Activated naive CD4-positive, alpha-beta T cell treated with anti-CD3 and anti-CD28 coated beads for 36 hours (primary cell): ENCODE data around the gene NFE2L2. TPM values are rescaled to one million over a fixed set of nuclear protein-coding genes. Genes with fewer than 3 reads are reported as not detected.
"Not testable (repeated sequence)": the region's sequence is repeated elsewhere in the genome, so short reads cannot be mapped to it uniquely, and the experiment has no call there.

Experiments
- CTCF ChIA-PET: fragments of 350-600 bp; sonication (Branson Sonifier 250); formaldehyde crosslinking; loops from one replicate; lab custom pipeline; 2021; ENCODE audit warnings: antibody characterized with exemption; lab: Charles Lee
- DNase-seq: peaks from one replicate; pipeline ENCODE4 v3.0.0-alpha.2; 2020
- H3K27ac Mint-ChIP-seq: one replicate; pipeline ENCODE4 v1.8.0; 2021; ENCODE audit warnings: mild to moderate bottlenecking, mixed read lengths
- H3K27me3 Mint-ChIP-seq: one replicate; pipeline ENCODE4 v1.8.0; 2021; ENCODE audit warnings: low read depth, mixed read lengths
- H3K36me3 Mint-ChIP-seq: one replicate; pipeline ENCODE4 v1.8.0; 2021; ENCODE audit warnings: low read depth, mixed read lengths
- H3K4me1 Mint-ChIP-seq: one replicate; pipeline ENCODE4 v1.8.0; 2021; ENCODE audit warnings: low read depth, mixed read lengths
- H3K4me3 Mint-ChIP-seq: one replicate; pipeline ENCODE4 v1.8.0; 2021; ENCODE audit warnings: mild to moderate bottlenecking, moderate library complexity, mixed read lengths
- H3K9me3 Mint-ChIP-seq: one replicate; pipeline ENCODE4 v1.8.0; 2021; ENCODE audit warnings: mixed read lengths
- intact Hi-C: fragments of 100-400 bp; cut with micrococcal nuclease; formaldehyde crosslinking; loops from one replicate; pipeline ENCODE4 v1.15.1; 2023
- total RNA-seq, 2 experiments: library from RNA; stranded (reverse); gene quantifications; one replicate each; pipeline ENCODE4 v1.2.3, GENCODE V29; 2021

NFE2L2 gene
- total RNA-seq, 2 experiments from 2014 or later = 63.8 to 66.9 TPM

GRCh38 chr2:177253704-177254103, 10.8 kb downstream of the NFE2L2 start:
- peaks cover 89% of the 10 kb centered on the region for H3K4me1 Mint-ChIP-seq
- CTCF ChIA-PET = interaction anchor here (1.4 to 2.1 kb wide), 5 partner anchors 10 to 89 kb away, joined by 3 to 9 read pairs (median 4); partner anchors contain the start of gene NFE2L2
- H3K27ac Mint-ChIP-seq = peak overlapping the region; percentile 88
- no peak for DNase-seq
- H3K36me3 Mint-ChIP-seq = peaks cover 49% of the 10 kb centered on the region
- intact Hi-C loops = loop anchor here (2.0 kb wide), 1 partner anchor 31 kb away; no protein-coding TSS in a partner anchor
- no peak overlapping the region for H3K4me3 Mint-ChIP-seq
- H3K9me3 Mint-ChIP-seq = peaks cover 4% of the 10 kb centered on the region
- H3K27me3 Mint-ChIP-seq = no peaks in the 10 kb centered on the region

GRCh38 chr2:177252808-177253531, 11.6 kb downstream of the NFE2L2 start:
- intact Hi-C loops = loop anchor here (1.0 to 2.0 kb wide), 5 partner anchors 10 to 89 kb away; partner anchors contain the start of gene HNRNPA3
- no peaks in the 10 kb centered on the region for H3K27me3 Mint-ChIP-seq
- no peak overlapping the region for H3K4me3 Mint-ChIP-seq
- peaks cover 88% of the 10 kb centered on the region for H3K4me1 Mint-ChIP-seq
- H3K9me3 Mint-ChIP-seq = no peaks in the 10 kb centered on the region
- peak overlapping the region; percentile 88 for H3K27ac Mint-ChIP-seq
- no peak for DNase-seq
- CTCF ChIA-PET = interaction anchor here (1.3 to 1.8 kb wide), 6 partner anchors 8 to 88 kb away, joined by 3 to 6 read pairs (median 4); partner anchors contain the start of gene NFE2L2
- H3K36me3 Mint-ChIP-seq = peaks cover 46% of the 10 kb centered on the region

GRCh38 chr2:177251165-177251542, 13.4 kb downstream of the NFE2L2 start:
- Mint-ChIP-seq H3K9me3 (no peaks in the 10 kb centered on the region), H3K36me3 (peaks cover 38% of the 10 kb centered on the region), H3K27ac (peak overlapping the region; percentile 88), H3K27me3 (no peaks in the 10 kb centered on the region), H3K4me1 (peaks cover 85% of the 10 kb centered on the region), H3K4me3 (peak overlapping the region; percentile 12)
- CTCF ChIA-PET = interaction anchor here (0.8 kb wide), 1 partner anchor 14 kb away, joined by 4 read pairs; the partner anchor contains the start of gene NFE2L2
- DNase-seq = no peak
- intact Hi-C loops = no loop called here

GRCh38 chr2:177250461-177250860, 14.1 kb downstream of the NFE2L2 start:
- no peak for DNase-seq
- Mint-ChIP-seq H3K9me3 (no peaks in the 10 kb centered on the region), H3K4me1 (peaks cover 86% of the 10 kb centered on the region), H3K27me3 (no peaks in the 10 kb centered on the region), H3K27ac (peak overlapping the region; percentile 88), H3K36me3 (peaks cover 38% of the 10 kb centered on the region), H3K4me3 (no peak overlapping the region)
- CTCF ChIA-PET = interaction anchor here (1.2 kb wide), 1 partner anchor 13 kb away, joined by 3 read pairs; no protein-coding TSS in a partner anchor
- intact Hi-C loops = no loop called here

- no peaks in the 10 kb centered on the region for H3K9me3 Mint-ChIP-seq
- CTCF ChIA-PET = interaction anchor here (0.7 to 1.2 kb wide), 2 partner anchors 11 to 66 kb away, joined by 3 read pairs; no protein-coding TSS in a partner anchor
- H3K27ac Mint-ChIP-seq = peak overlapping the region; percentile 53
- intact Hi-C loops = no loop called here
- no peak overlapping the region for H3K4me3 Mint-ChIP-seq
- no peaks in the 10 kb centered on the region for H3K27me3 Mint-ChIP-seq
- H3K36me3 Mint-ChIP-seq = peaks cover 36% of the 10 kb centered on the region
- DNase-seq = no peak
- peaks cover 86% of the 10 kb centered on the region for H3K4me1 Mint-ChIP-seq
Measured at GRCh38 chr2:177249038-177249437, 15.5 kb downstream of the NFE2L2 start.

GRCh38 chr2:177247693-177248262, 16.7 kb downstream of the NFE2L2 start:
- H3K9me3 Mint-ChIP-seq = no peaks in the 10 kb centered on the region
- H3K36me3 Mint-ChIP-seq = peaks cover 30% of the 10 kb centered on the region
- H3K27me3 Mint-ChIP-seq = no peaks in the 10 kb centered on the region
- DNase-seq = no peak
- H3K4me3 Mint-ChIP-seq = no peak overlapping the region
- CTCF ChIA-PET = interaction anchor here (1.2 kb wide), 1 partner anchor 9 kb away, joined by 3 read pairs; no protein-coding TSS in a partner anchor
- peaks cover 86% of the 10 kb centered on the region for H3K4me1 Mint-ChIP-seq
- intact Hi-C loops = no loop called here
- H3K27ac Mint-ChIP-seq = peak overlapping the region; percentile 18

- intact Hi-C loops, DNase-seq, H3K9me3 Mint-ChIP-seq, H3K27me3 Mint-ChIP-seq, CTCF ChIA-PET, H3K4me3 Mint-ChIP-seq: not testable (repeated sequence)
- Mint-ChIP-seq H3K4me1 (peaks cover 86% of the 10 kb centered on the region), H3K27ac (peak overlapping the region; percentile 66), H3K36me3 (peaks cover 24% of the 10 kb centered on the region)
Measured at GRCh38 chr2:177246523-177247030, 17.9 kb downstream of the NFE2L2 start.

- H3K4me3 Mint-ChIP-seq = no peak overlapping the region
- intact Hi-C loops = no loop called here
- no peaks in the 10 kb centered on the region for H3K9me3 Mint-ChIP-seq
- no peak for DNase-seq
- H3K36me3 Mint-ChIP-seq = peaks cover 19% of the 10 kb centered on the region
- no peaks in the 10 kb centered on the region for H3K27me3 Mint-ChIP-seq
- CTCF ChIA-PET = no interaction called here
- peak overlapping the region; percentile 71 for H3K27ac Mint-ChIP-seq
- H3K4me1 Mint-ChIP-seq = peaks cover 87% of the 10 kb centered on the region
Measured at GRCh38 chr2:177246000-177246399, 18.5 kb downstream of the NFE2L2 start.

GRCh38 chr2:177245010-177245422, 19.5 kb downstream of the NFE2L2 start:
- Mint-ChIP-seq H3K9me3 (no peaks in the 10 kb centered on the region), H3K4me3 (no peak overlapping the region), H3K36me3 (peaks cover 13% of the 10 kb centered on the region), H3K27ac (peak overlapping the region; percentile 71), H3K27me3 (no peaks in the 10 kb centered on the region), H3K4me1 (peaks cover 87% of the 10 kb centered on the region)
- DNase-seq = no peak
- intact Hi-C loops = no loop called here
- CTCF ChIA-PET = interaction anchor here (0.6 kb wide), 1 partner anchor 18 kb away, joined by 4 read pairs; no protein-coding TSS in a partner anchor

- Mint-ChIP-seq H3K27ac (peak overlapping the region; percentile 71), H3K4me1 (peaks cover 91% of the 10 kb centered on the region), H3K4me3 (no peak overlapping the region), H3K27me3 (no peaks in the 10 kb centered on the region), H3K36me3 (peaks cover 13% of the 10 kb centered on the region), H3K9me3 (no peaks in the 10 kb centered on the region)
- CTCF ChIA-PET = interaction anchor here (1.2 kb wide), 1 partner anchor 13 kb away, joined by 3 read pairs; no protein-coding TSS in a partner anchor
- no peak for DNase-seq
- intact Hi-C loops = no loop called here
Measured at GRCh38 chr2:177244244-177244771, 20.2 kb downstream of the NFE2L2 start.

- Mint-ChIP-seq H3K36me3 (peaks cover 9% of the 10 kb centered on the region), H3K27ac (peak overlapping the region; percentile 89), H3K27me3 (no peaks in the 10 kb centered on the region), H3K9me3 (no peaks in the 10 kb centered on the region), H3K4me1 (peaks cover 93% of the 10 kb centered on the region), H3K4me3 (no peak overlapping the region)
- intact Hi-C loops = no loop called here
- DNase-seq = no peak
- CTCF ChIA-PET = interaction anchor here (1.2 kb wide), 1 partner anchor 14 kb away, joined by 3 read pairs; no protein-coding TSS in a partner anchor
Measured at GRCh38 chr2:177243476-177243875, 21.1 kb downstream of the NFE2L2 start.

GRCh38 chr2:177243073-177243472, 21.5 kb downstream of the NFE2L2 start:
- no peak for DNase-seq
- intact Hi-C loops = no loop called here
- CTCF ChIA-PET = interaction anchor here (1.2 kb wide), 1 partner anchor 14 kb away, joined by 3 read pairs; no protein-coding TSS in a partner anchor
- peaks cover 11% of the 10 kb centered on the region for H3K36me3 Mint-ChIP-seq
- H3K4me3 Mint-ChIP-seq = peak overlapping the region; percentile 27
- H3K27me3 Mint-ChIP-seq = no peaks in the 10 kb centered on the region
- peaks cover 94% of the 10 kb centered on the region for H3K4me1 Mint-ChIP-seq
- H3K9me3 Mint-ChIP-seq = no peaks in the 10 kb centered on the region
- H3K27ac Mint-ChIP-seq = peak overlapping the region; percentile 89
